ENCODE measurements around the gene CDC20B.
"Not testable (repeated sequence)": the region's sequence is repeated elsewhere in the genome, so short reads cannot be mapped to it uniquely, and the experiment has no call there.

DNA sequence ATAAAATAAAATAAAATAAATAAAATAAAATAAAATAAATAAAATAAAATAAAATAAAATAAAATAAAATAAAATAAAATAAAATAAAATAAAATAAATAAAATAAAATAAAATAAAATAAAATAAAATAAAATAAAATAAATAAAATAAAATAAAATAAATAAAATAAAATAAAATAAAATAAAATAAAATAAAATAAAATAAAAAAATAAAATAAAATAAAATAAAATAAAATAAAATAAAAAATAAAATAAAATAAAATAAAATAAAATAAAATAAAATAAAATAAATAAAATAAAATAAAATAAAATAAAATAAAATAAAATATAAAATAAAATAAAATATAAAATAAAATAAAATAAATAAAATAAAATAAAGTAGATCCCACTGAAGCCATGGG is 67.0 kb downstream of the CDC20B start:
- TF ChIP-seq, protein P1, sequence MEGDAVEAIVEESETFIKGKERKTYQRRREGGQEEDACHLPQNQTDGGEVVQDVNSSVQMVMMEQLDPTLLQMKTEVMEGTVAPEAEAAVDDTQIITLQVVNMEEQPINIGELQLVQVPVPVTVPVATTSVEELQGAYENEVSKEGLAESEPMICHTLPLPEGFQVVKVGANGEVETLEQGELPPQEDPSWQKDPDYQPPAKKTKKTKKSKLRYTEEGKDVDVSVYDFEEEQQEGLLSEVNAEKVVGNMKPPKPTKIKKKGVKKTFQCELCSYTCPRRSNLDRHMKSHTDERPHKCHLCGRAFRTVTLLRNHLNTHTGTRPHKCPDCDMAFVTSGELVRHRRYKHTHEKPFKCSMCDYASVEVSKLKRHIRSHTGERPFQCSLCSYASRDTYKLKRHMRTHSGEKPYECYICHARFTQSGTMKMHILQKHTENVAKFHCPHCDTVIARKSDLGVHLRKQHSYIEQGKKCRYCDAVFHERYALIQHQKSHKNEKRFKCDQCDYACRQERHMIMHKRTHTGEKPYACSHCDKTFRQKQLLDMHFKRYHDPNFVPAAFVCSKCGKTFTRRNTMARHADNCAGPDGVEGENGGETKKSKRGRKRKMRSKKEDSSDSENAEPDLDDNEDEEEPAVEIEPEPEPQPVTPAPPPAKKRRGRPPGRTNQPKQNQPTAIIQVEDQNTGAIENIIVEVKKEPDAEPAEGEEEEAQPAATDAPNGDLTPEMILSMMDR (IDR thresholded peaks at IDR 0.05), result not testable (repeated sequence)
- TF ChIP-seq POLR2A (IDR thresholded peaks at IDR 0.05), result not testable (repeated sequence)

Measured in sigmoid colon (tissue), 3 donors.